AG09319 (cell line): Measurements from ENCODE around the gene ZNF429.
"Not testable (repeated sequence)": the region's sequence is repeated elsewhere in the genome, so short reads cannot be mapped to it uniquely, and the experiment has no call there.

ENCODE experiments used
- DNase-seq: peaks from one replicate; pipeline ENCODE4 v3.0.0-alpha.2; 2010; ENCODE audit warnings: low read depth; ENCODE audit errors: extremely low read depth
- CTCF ChIP-seq: IDR thresholded peaks from 2 replicates; pipeline ENCODE4 v1.5.1; 2011; ENCODE audit warnings: low read depth, mild to moderate bottlenecking, inconsistent platforms, low read length, moderate library complexity

The ZNF429 gene

GRCh38 chr19:21593502-21593901, 88.1 kb downstream of the ZNF429 start:
- no peak for TF ChIP-seq CTCF
- DNase-seq: no peak

- no peak for DNase-seq
- no peak for TF ChIP-seq CTCF
Observed at GRCh38 chr19:21593934-21594820, 88.8 kb downstream of the ZNF429 start.

GRCh38 chr19:21595185-21595584, 89.8 kb downstream of the ZNF429 start:
- no peak for TF ChIP-seq CTCF
- DNase-seq: no peak

- no peak for TF ChIP-seq CTCF
- no peak for DNase-seq
Observed at GRCh38 chr19:21602082-21602658, 96.8 kb downstream of the ZNF429 start.

- not testable (repeated sequence) for DNase-seq
Observed at GRCh38 chr19:21602659-21603430, 97.4 kb downstream of the ZNF429 start.

- TF ChIP-seq CTCF: no peak
- DNase-seq: no peak
Observed at GRCh38 chr19:21603431-21604231, 98.2 kb downstream of the ZNF429 start.

- DNase-seq: no peak
- no peak for TF ChIP-seq CTCF
Observed at GRCh38 chr19:21604351-21604926, 99.0 kb downstream of the ZNF429 start.
